22Rv1 (cell line): ENCODE data around the gene ZNF700.
"Not testable (repeated sequence)": the region's sequence is repeated elsewhere in the genome, so short reads cannot be mapped to it uniquely, and the experiment has no call there.

Experiments used
- H3K27ac ChIP-seq: fragments of 450-650 bp; 2 replicates; pipeline ENCODE4 v1.5.1; 2017
- ZFX ChIP-seq: fragments of 450-650 bp; IDR thresholded peaks from 2 replicates; pipeline ENCODE4 v1.6.1; 2017; ENCODE audit warnings: antibody characterized with exemption, borderline replicate concordance
- TF ChIP-seq, protein P1 (sequence below): fragments of 450-650 bp; IDR thresholded peaks from 2 replicates; pipeline ENCODE4 v1.5.1; 2017; ENCODE audit warnings: mild to moderate bottlenecking

Gene ZNF700

GRCh38 chr19:11924886-11925650, at the start of gene ZNF700:
TSS of gene ZNF700 (plus strand) at chr19:11925107. CDS start at chr19:11925211, 104 bp downstream.
- H3K27ac ChIP-seq = peak within 1 kb of the TSS; percentile 95
- TF ChIP-seq, protein P1, sequence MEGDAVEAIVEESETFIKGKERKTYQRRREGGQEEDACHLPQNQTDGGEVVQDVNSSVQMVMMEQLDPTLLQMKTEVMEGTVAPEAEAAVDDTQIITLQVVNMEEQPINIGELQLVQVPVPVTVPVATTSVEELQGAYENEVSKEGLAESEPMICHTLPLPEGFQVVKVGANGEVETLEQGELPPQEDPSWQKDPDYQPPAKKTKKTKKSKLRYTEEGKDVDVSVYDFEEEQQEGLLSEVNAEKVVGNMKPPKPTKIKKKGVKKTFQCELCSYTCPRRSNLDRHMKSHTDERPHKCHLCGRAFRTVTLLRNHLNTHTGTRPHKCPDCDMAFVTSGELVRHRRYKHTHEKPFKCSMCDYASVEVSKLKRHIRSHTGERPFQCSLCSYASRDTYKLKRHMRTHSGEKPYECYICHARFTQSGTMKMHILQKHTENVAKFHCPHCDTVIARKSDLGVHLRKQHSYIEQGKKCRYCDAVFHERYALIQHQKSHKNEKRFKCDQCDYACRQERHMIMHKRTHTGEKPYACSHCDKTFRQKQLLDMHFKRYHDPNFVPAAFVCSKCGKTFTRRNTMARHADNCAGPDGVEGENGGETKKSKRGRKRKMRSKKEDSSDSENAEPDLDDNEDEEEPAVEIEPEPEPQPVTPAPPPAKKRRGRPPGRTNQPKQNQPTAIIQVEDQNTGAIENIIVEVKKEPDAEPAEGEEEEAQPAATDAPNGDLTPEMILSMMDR = no peak
- no peak for TF ChIP-seq ZFX

GRCh38 chr19:11879687-11880266, 45.1 kb upstream of the ZNF700 start:
- TF ChIP-seq, protein P1 = peak; percentile 66
- not testable (repeated sequence) for H3K27ac ChIP-seq

GRCh38 chr19:11880598-11880997, 44.3 kb upstream of the ZNF700 start:
- H3K27ac ChIP-seq = no peak overlapping the region
- no peak for TF ChIP-seq ZFX
- TF ChIP-seq, protein P1 = no peak

GRCh38 chr19:11881151-11881800, 43.6 kb upstream of the ZNF700 start:
- no peak for TF ChIP-seq ZFX
- TF ChIP-seq, protein P1 = peak; percentile 79
- no peak overlapping the region for H3K27ac ChIP-seq

DNA sequence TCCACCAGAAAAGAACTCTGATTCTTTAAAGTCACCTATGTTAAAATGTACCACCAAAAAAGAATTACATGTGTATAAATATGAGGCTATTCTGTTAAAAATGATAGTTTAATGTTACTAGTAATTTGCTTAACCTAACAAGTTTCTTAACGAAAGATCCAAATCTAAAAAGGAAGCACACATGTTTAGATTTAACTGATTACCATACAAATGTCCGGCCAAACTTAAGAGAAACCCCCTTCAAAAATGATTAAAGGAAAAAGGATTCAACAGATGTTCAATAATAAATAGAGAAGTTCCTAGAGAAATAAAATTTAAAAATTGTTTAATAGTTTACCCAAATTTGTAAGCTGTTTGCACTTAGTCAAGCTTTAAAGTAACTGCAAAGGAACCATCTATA, 42.3 kb upstream of the ZNF700 start:
- TF ChIP-seq ZFX = no peak
- TF ChIP-seq, protein P1 = no peak
- no peak overlapping the region for H3K27ac ChIP-seq

DNA sequence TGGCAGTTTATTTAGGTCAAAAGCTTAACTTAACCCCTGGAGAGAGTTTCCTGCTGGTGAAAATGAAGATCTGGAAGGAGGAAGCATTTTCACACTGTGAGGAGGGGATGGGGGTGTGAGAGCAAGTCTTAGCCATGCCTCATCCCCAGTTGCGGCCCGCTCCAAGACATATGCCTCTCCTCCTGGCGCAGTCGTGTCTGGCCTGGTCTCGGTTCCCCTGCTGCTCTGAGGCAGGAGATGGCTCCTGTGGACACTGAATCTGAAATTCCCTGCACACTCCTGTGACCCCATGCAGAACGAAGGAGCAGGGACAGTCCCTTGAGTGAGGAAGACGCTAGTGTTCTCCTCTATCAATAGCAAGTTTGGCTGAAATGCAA, 37.7 kb upstream of the ZNF700 start:
- TF ChIP-seq, protein P1 = no peak
- no peak for TF ChIP-seq ZFX
- peak overlapping the region; percentile 71 for H3K27ac ChIP-seq
